ENCODE data around the gene PPEF1. TPM values are rescaled to one million over a fixed set of nuclear protein-coding genes. Genes with fewer than 3 reads are reported as not detected.
A peak's percentile ranks its signal among the peaks of the same experiment; 100 is the strongest.

PPEF1 gene
- total RNA-seq, 4 donors from 2014 or later, result 0.62 to 1.0 TPM; not detected in 2

GRCh38 chrX:18855919-18856644 is 148.6 kb downstream of the PPEF1 start:
- intact Hi-C loops (cut with DNase I; ENCODE audit: low total_unique reads), result no loop called here
- WGBS, 2 donors, result 56 to 70% methylated on average over 1 of the region's 1 CpG
- no peak for DNase-seq (ENCODE audit: low spot score in 2 of 2)
- TF ChIP-seq POLR2A (IDR thresholded peaks at IDR 0.05) (no peak), CTCF (IDR thresholded peaks at IDR 0.05) (no peak)
- no peak overlapping the region for H3K4me3 ChIP-seq (ENCODE audit: low read depth, poor library complexity, severe bottlenecking)

- TF ChIP-seq POLR2A (IDR thresholded peaks at IDR 0.05) (no peak), CTCF (IDR thresholded peaks at IDR 0.05) (no peak)
- DNase-seq (ENCODE audit: low spot score in 2 of 2), result no peak
- WGBS, 2 donors, result 36 to 61% methylated on average over 1 of the region's 1 CpG
- intact Hi-C loops (cut with DNase I; ENCODE audit: low total_unique reads), result no loop called here
- no peak overlapping the region for H3K4me3 ChIP-seq (ENCODE audit: low read depth, poor library complexity, severe bottlenecking)
These were observed 149.2 kb downstream of the PPEF1 start for GRCh38 chrX:18856645-18856997.

GRCh38 chrX:18861511-18861910 is 154.1 kb downstream of the PPEF1 start:
- intact Hi-C loops (cut with DNase I; ENCODE audit: low total_unique reads), result no loop called here
- no peak for TF ChIP-seq POLR2A (IDR thresholded peaks at IDR 0.05)
- TF ChIP-seq CTCF (IDR thresholded peaks at IDR 0.05), result no peak
- WGBS, 2 donors, result 92 to 93% methylated on average over 5 of the region's 5 CpGs
- DNase-seq (ENCODE audit: low spot score in 2 of 2), result no peak
- no peak overlapping the region for H3K4me3 ChIP-seq (ENCODE audit: low read depth, poor library complexity, severe bottlenecking)

GRCh38 chrX:18864390-18864920 is 157.0 kb downstream of the PPEF1 start:
- TF ChIP-seq CTCF (IDR thresholded peaks at IDR 0.05) (no peak), POLR2A (IDR thresholded peaks at IDR 0.05) (no peak)
- intact Hi-C loops (cut with DNase I; ENCODE audit: low total_unique reads), result no loop called here
- no peak overlapping the region for H3K4me3 ChIP-seq (ENCODE audit: low read depth, poor library complexity, severe bottlenecking)
- 90 to 92% methylated on average over 15 of the region's 15 CpGs for WGBS, 2 donors
- DNase-seq (ENCODE audit: low spot score in 2 of 2), result peak in 1 of 2 donors; percentile 14

DNA sequence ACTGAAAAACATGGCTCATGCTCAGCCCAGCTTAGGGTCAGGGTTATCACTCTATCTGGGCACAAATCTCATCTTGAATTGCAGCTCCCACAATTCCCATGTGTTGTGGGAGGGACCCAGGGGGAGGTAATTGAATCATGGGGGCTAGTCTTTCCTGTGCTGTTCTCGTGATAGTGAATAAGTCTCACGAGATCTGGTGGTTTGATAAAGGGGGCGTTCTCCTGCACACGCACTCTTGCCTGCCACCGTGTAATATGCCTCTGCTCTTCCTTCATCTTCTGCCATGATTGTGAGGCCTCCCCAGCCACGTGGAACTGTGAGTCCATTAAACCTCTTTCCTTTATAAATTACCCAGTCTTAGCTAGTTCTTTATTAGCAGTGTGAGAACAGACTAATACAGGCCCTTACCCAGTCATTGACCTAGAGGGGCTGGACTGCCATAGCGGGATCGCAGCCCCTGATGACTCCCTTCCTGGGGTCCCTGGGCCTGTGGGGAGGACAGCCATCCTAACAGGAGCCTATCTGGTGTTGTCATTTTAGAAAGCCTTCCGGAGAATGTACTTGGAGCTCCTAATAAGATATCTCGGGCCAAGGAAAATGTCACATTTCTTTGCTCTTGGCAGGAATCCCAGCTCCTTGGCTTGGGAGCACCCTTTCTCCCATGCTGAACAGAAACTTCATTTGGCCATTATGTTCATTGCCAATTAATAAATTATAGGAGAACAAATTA is 163.9 kb downstream of the PPEF1 start:
- no peak for TF ChIP-seq CTCF (IDR thresholded peaks at IDR 0.05)
- no peak for TF ChIP-seq POLR2A (IDR thresholded peaks at IDR 0.05)
- intact Hi-C loops (cut with DNase I; ENCODE audit: low total_unique reads), result no loop called here
- peak in 1 of 2 donors; percentile 54 for DNase-seq (ENCODE audit: low spot score in 2 of 2)
- 66 to 71% methylated on average over 8 to 10 of the region's 10 CpGs for WGBS, 2 donors
- no peak overlapping the region for H3K4me3 ChIP-seq (ENCODE audit: low read depth, poor library complexity, severe bottlenecking)

Measured in lower leg skin (tissue), 4 donors.